Stimulated activated CD8-positive, alpha-beta memory T cell treated with anti-CD3 and anti-CD28 coated beads, Interleukin-12 subunit alpha, Interleukin-12 subunit beta, amount 100 ng/mL, for 1 hour (primary cell): ENCODE measurements around the gene SOBP.

Experiments
- DNase-seq: peaks from one replicate; pipeline ENCODE4 v3.0.0-alpha.2; 2020; ENCODE audit warnings: low read depth

Gene SOBP

GRCh38 chr6:107639511-107639910 lies 149.6 kb downstream of the SOBP start:
- no peak for DNase-seq

DNA sequence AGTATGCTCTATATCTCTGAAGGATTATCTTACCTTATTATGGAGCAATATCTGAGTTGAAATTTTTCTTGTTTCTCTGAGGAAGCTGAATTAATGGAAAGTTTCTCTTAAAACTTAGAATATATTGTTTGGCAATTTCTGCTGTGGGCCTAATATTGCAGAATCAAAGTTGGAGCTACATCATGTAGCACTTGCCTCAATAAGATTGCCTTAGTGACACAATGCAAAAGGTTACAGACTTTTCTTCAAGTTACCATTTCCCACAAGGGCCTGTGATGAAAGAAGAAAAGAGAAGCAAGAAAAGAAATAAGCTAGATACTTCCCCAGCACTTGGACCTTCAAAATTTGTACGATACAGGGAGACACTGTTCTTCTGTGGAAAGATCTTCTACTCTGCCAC lies 151.2 kb downstream of the SOBP start:
- no peak for DNase-seq

DNA sequence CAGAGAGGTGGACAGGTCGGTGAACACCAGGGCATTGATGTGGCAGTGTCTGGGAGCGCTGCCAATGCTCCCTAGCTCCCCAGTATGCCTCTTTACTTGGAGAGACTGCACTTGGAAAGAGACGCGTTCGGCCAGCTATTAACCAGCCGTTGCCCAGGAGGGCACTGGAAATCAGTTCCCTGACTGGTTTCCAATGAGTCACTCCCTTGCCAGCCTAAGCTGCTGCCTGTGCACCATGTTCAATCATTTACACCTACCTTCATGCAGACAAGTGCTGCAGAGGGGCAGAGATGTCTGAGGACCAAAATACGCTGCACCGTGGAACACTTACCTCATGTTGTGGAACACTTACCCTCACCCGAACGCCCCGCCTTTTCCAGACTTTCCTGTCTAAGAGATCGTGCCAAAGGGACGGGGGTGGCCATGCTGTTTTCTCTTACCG lies 151.6 kb downstream of the SOBP start:
- DNase-seq: no peak

DNA sequence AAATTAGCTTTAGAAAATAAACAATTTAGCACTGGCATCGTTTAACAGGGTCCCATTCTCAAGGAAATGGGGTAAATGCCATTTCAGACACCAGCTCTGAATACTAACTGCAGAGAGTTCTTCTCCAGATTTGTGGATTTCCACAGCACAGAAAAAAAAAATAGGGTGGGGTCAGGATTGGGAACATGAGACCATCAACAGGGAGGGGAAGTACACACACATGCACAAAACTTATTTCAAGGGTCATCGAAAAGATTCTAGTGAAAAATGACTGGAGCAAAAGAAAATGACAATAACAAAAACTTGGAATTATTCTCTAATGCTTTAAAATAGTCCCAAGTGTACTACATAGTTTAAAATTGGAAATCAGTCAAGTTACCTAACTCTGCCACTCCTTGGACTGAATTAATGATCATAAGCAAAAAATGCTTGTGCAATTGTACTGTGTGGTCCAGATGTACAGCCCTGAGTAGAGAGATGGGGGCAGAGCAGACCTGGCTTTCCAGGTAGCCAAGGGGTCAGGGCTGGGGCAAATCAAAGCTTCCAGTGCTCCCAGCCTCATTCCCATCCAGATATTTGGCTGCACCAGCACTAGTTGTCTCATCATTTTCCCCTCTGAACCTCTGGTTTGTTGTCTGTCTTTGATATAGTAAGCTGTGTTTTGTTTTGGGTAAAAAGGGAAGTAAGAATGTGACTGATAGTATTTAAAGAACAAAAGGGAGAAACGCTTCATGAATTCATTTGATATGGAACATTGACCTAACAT lies 152.4 kb downstream of the SOBP start:
- no peak for DNase-seq

DNA sequence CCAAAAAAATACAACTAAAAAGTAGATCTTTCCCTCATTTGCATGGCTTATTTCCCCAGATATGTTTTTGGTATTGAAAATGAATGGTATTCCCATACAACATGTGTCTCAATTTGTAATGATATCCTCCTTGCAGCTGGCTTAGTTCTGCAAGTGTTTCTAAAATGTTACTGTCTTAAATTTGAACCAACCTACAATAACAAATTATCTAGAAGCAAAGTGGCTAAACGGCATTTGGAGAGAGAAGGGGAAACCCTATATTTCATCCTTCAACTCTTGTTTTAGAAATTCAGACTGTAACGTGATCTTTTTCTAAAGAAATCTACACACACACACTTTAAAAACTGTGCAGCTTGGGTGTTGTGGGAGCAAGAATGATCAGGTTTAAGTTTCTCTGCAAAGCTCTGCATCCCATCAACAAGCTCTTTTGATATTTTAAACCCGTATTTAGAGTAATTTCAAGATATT lies 153.0 kb downstream of the SOBP start:
- DNase-seq: no peak

DNA sequence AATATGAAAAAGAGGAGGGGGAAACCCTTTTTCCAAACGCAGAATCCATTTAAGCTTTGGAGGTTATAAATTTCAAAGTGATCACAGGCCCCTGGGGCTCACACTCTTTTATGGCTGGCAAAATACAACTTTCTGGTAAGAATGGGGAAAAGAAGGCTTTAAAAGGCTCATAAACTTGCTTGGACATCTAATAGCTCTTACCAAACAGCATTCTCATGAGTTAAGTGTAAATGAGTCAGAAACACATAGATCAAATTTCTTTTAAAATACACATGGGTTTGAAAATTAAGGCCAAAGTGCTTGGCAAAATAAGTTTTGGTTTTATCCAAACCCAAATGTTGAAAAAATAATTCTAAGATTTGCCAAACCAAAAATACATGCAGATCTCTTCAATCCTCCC lies 154.6 kb downstream of the SOBP start:
- no peak for DNase-seq

- DNase-seq: no peak
Observed at GRCh38 chr6:107645740-107646139, 155.8 kb downstream of the SOBP start.

DNA sequence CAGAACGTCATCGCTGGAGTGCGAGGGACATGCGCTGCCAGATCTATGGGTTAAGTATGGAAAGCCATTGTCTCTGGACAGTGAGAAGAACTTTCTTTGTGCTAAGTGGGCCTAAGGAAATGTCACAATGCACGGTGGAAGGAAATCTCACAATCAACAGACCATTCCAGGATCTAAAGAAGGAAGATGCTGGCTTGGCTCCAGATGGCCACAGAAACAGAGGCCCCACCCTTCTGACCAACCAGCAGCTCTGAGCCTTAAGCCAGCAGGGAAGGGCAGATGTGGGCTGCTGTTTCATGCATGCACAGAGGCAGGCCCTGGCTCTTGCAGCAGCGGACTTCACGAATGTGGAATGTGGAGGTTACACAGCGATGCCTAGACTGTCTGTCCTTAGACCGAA lies 156.3 kb downstream of the SOBP start:
- DNase-seq: no peak

DNA sequence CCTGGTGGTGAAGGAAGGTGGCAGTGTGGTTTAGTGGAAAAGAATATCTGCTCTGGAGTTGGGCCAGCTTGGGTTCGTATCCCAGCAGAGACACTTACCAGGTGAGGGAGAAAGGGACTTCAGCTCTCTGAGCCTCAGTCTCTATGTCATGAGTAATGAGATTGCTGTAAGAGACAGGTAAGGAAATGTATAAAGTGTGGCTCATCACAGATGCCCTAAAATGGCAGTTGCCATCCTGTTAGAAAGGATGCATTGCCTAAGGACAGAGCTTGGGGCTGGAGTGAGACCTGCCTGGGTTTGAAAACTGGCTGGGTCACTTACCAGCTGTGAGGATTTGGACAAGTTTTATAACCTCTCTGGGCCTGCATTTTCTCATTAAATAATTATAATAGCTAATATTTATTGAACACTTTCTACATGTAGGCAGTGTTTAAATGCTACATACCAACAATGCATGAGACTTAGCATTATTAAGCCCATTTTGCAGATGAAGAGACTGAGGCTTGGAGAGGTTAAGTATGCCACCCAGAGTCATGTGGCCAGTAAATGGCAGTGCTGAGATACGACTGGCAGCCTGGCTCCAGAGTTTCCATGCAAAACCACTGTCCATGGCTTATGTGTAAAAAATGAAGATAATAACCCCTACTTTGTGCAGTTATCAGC lies 157.0 kb downstream of the SOBP start:
- DNase-seq: no peak

- no peak for DNase-seq
Observed at GRCh38 chr6:107647439-107647948, 157.6 kb downstream of the SOBP start.

- no peak for DNase-seq
Observed at GRCh38 chr6:107648983-107649382, 159.1 kb downstream of the SOBP start.

GRCh38 chr6:107652526-107653182 lies 162.7 kb downstream of the SOBP start:
- DNase-seq: no peak

- DNase-seq: no peak
Observed at GRCh38 chr6:107653183-107653580, 163.3 kb downstream of the SOBP start.

GRCh38 chr6:107653861-107654394 lies 164.0 kb downstream of the SOBP start:
- no peak for DNase-seq

DNA sequence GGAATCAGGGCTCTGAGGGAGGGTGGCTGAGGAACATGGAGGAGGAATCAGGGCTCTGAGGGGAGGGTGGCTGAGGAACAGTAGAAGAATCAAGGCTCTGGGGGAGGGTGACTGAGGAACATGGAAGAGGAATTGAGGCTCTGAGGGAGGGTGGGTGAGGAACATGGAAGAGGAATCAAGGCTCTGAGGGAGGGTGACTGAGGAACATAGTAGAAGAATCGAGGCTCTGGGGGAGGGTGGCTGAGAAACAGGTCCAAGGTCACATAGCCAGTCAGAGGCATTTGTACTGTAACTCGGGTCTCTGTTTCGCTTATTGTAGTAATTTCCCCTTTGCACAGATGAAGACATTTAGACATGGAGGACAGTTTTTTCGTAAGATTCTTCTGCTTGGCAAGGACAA lies 164.8 kb downstream of the SOBP start:
- no peak for DNase-seq

GRCh38 chr6:107655245-107655644 lies 165.3 kb downstream of the SOBP start:
- DNase-seq: no peak

DNA sequence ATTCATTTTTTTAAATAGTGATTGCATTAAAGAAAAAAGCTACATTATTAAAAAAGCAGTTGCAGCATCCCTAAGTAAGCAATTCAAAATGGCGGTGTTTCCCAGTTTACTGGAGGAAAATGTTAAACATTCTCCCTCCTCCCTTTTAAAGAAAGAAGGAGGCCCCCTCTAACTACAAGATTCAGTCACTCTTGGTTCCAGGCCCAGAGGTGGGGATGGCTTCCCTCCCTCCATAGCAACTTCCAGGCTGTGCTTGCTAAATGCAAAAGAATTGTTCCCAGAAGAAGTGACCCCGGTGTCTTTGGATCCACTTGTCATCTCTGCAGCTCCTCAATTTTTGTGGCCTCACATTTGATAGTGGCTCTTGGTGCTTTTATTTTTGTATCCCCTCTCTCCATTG lies 165.9 kb downstream of the SOBP start:
- DNase-seq: no peak

DNA sequence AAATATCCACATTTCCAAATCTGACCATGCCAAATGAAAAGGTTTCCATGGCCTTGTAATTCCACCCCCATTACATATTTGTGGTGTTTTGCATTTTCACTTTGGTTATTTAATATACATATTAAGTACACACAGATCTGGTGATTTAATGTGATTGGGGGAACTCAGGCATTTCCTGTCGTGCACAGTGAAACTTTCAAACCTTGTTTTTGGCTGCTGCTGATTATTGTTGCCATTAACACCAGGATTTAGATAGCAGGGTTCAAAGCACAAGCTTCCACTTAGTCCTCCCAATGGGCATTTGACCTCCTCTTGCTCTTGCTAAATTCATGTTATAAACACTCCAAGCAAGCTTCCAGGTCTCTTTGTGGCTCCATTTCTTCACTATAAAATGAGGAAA lies 166.5 kb downstream of the SOBP start:
- DNase-seq: no peak

GRCh38 chr6:107656883-107657282 lies 167.0 kb downstream of the SOBP start:
- no peak for DNase-seq

DNA sequence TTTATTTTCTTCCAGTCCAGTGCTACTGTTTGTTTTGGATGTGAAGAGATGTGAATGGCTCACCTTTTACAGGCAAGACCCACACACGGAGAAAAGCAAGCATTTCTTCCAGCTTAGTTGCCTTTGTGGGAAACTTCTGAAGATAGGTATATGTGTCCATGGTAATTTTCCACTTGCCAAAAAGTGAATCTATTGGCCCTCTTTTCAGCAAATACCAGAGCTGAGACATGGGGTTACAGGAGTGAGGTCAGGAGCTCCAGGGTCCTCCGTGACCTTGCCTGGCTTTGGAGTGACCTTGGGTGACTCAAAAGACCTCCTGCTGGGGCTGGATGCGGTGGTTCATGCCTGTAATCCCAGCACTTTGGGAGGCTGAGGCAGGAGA lies 167.4 kb downstream of the SOBP start:
- no peak for DNase-seq

GRCh38 chr6:107657755-107658461 lies 168.0 kb downstream of the SOBP start:
- peak; percentile 27 for DNase-seq
